ENCODE results near the gene HRG. TPM values are rescaled to one million over a fixed set of nuclear protein-coding genes. Genes with fewer than 3 reads are reported as not detected.
"Not testable (repeated sequence)": the region's sequence is repeated elsewhere in the genome, so short reads cannot be mapped to it uniquely, and the experiment has no call there.

Gene HRG
- total RNA-seq, 1 experiment from 2014 or later, result not detected

- not testable (repeated sequence) for H2AFZ ChIP-seq (ENCODE audit: low read length); H3K9ac ChIP-seq (ENCODE audit: low read length); H3K9me2 ChIP-seq (replicated peaks; ENCODE audit: insufficient read depth, low read length); H3K27me3 ChIP-seq (ENCODE audit: low read length); DNase-seq; H3K4me3 ChIP-seq (ENCODE audit: low read length); H3K79me2 ChIP-seq (ENCODE audit: low read length); H3K36me3 ChIP-seq (ENCODE audit: insufficient read depth, low read length); H3K9me3 ChIP-seq (ENCODE audit: low read length); H3K4me2 ChIP-seq (ENCODE audit: low read depth, low read length, poor library complexity, severe bottlenecking); H3K4me1 ChIP-seq (ENCODE audit: low read length); H4K20me1 ChIP-seq (ENCODE audit: insufficient read depth, low read depth, low read length); H3K27ac ChIP-seq (ENCODE audit: low read length)
Measured at GRCh38 chr3:186634207-186634606, 31.6 kb upstream of the HRG start.

DNA sequence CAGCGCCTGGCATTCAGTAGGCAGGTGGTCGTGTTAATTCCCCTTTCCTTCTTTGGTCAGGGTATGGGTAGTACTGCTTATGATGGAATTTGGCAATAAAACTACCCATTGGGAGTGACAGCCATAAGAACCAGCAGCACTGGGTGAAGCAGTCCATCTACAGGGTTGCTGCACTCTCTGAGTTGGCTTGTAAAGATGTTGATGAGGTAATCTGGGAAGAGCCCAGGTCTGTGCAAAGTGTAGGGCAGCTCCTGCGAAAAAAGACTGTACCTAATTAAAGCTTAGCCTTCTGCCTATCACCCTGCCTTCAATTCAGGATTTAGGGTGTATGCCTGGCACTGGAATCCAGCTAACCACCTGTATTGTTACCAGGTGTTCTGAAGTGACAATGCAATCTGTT lies 30.3 kb upstream of the HRG start:
- H3K9me3 ChIP-seq (ENCODE audit: low read length), result no peaks in the 10 kb centered on the region
- no peak overlapping the region for H3K4me3 ChIP-seq (ENCODE audit: low read length)
- H3K4me1 ChIP-seq (ENCODE audit: low read length), result peaks cover 2% of the 10 kb centered on the region; the same call in 1 of the 2 replicates
- no peak overlapping the region for H2AFZ ChIP-seq (ENCODE audit: low read length)
- no peaks in the 10 kb centered on the region for H3K79me2 ChIP-seq (ENCODE audit: low read length)
- H3K4me2 ChIP-seq (ENCODE audit: low read depth, low read length, poor library complexity, severe bottlenecking), result no peak overlapping the region
- no peaks in the 10 kb centered on the region for H4K20me1 ChIP-seq (ENCODE audit: insufficient read depth, low read depth, low read length)
- no peak overlapping the region for H3K9ac ChIP-seq (ENCODE audit: low read length)
- DNase-seq, result no peak
- no peaks in the 10 kb centered on the region for H3K27me3 ChIP-seq (ENCODE audit: low read length)
- no peaks in the 10 kb centered on the region for H3K9me2 ChIP-seq (replicated peaks; ENCODE audit: insufficient read depth, low read length)
- no peak overlapping the region for H3K27ac ChIP-seq (ENCODE audit: low read length)
- no peaks in the 10 kb centered on the region for H3K36me3 ChIP-seq (ENCODE audit: insufficient read depth, low read length)

GRCh38 chr3:186636536-186636935 lies 29.3 kb upstream of the HRG start:
- DNase-seq, result no peak
- Histone ChIP-seq H3K9me3 (ENCODE audit: low read length) (no peaks in the 10 kb centered on the region), H3K27me3 (ENCODE audit: low read length) (no peaks in the 10 kb centered on the region), H3K79me2 (ENCODE audit: low read length) (no peaks in the 10 kb centered on the region), H3K9ac (ENCODE audit: low read length) (no peak overlapping the region), H3K4me1 (ENCODE audit: low read length) (peaks cover 2% of the 10 kb centered on the region; the same call in 1 of the 2 replicates), H3K36me3 (ENCODE audit: insufficient read depth, low read length) (no peaks in the 10 kb centered on the region), H3K4me2 (ENCODE audit: low read depth, low read length, poor library complexity, severe bottlenecking) (no peak overlapping the region), H4K20me1 (ENCODE audit: insufficient read depth, low read depth, low read length) (no peaks in the 10 kb centered on the region), H3K9me2 (replicated peaks; ENCODE audit: insufficient read depth, low read length) (no peaks in the 10 kb centered on the region), H3K27ac (ENCODE audit: low read length) (no peak overlapping the region), H3K4me3 (ENCODE audit: low read length) (no peak overlapping the region), H2AFZ (ENCODE audit: low read length) (no peak overlapping the region)

DNA sequence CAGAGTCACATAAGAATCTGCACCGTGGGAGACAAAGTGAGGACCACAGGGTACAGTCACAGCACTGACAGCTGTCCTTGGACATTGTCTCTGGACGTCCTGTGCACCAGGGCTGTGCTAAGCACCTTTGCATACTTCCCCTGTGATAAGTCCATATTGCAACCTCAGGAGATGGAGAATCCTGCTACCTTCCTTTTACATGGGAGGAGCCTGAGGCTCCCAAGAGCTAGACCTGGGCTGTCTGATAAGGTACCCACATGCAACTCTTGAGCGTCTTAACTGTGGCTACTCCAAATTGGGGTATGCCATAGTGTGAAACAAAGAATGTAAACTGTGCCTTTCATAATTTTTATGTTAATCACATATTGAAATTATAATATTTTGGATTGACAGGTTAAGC lies 28.1 kb upstream of the HRG start:
- Histone ChIP-seq H3K4me3 (ENCODE audit: low read length) (no peak overlapping the region), H3K4me1 (ENCODE audit: low read length) (no peaks in the 10 kb centered on the region), H4K20me1 (ENCODE audit: insufficient read depth, low read depth, low read length) (no peaks in the 10 kb centered on the region), H3K27ac (ENCODE audit: low read length) (no peak overlapping the region), H3K9me3 (ENCODE audit: low read length) (no peaks in the 10 kb centered on the region), H3K79me2 (ENCODE audit: low read length) (no peaks in the 10 kb centered on the region), H2AFZ (ENCODE audit: low read length) (no peak overlapping the region), H3K4me2 (ENCODE audit: low read depth, low read length, poor library complexity, severe bottlenecking) (no peak overlapping the region), H3K9me2 (replicated peaks; ENCODE audit: insufficient read depth, low read length) (no peaks in the 10 kb centered on the region), H3K36me3 (ENCODE audit: insufficient read depth, low read length) (no peaks in the 10 kb centered on the region), H3K9ac (ENCODE audit: low read length) (no peak overlapping the region), H3K27me3 (ENCODE audit: low read length) (no peaks in the 10 kb centered on the region)
- no peak for DNase-seq

GRCh38 chr3:186638259-186638658 lies 27.6 kb upstream of the HRG start:
- Histone ChIP-seq H3K4me3 (ENCODE audit: low read length) (no peak overlapping the region), H4K20me1 (ENCODE audit: insufficient read depth, low read depth, low read length) (no peaks in the 10 kb centered on the region), H3K9ac (ENCODE audit: low read length) (no peak overlapping the region), H3K79me2 (ENCODE audit: low read length) (no peaks in the 10 kb centered on the region), H3K4me1 (ENCODE audit: low read length) (no peaks in the 10 kb centered on the region), H2AFZ (ENCODE audit: low read length) (no peak overlapping the region), H3K27ac (ENCODE audit: low read length) (no peak overlapping the region), H3K36me3 (ENCODE audit: insufficient read depth, low read length) (no peaks in the 10 kb centered on the region), H3K27me3 (ENCODE audit: low read length) (no peaks in the 10 kb centered on the region), H3K9me2 (replicated peaks; ENCODE audit: insufficient read depth, low read length) (no peaks in the 10 kb centered on the region), H3K9me3 (ENCODE audit: low read length) (no peaks in the 10 kb centered on the region), H3K4me2 (ENCODE audit: low read depth, low read length, poor library complexity, severe bottlenecking) (no peak overlapping the region)
- no peak for DNase-seq

- no peaks in the 10 kb centered on the region for H3K27me3 ChIP-seq (ENCODE audit: low read length)
- H3K4me2 ChIP-seq (ENCODE audit: low read depth, low read length, poor library complexity, severe bottlenecking), result no peak within 1 kb of the TSS
- H4K20me1 ChIP-seq (ENCODE audit: insufficient read depth, low read depth, low read length), result no peaks in the 10 kb centered on the region
- no peak within 1 kb of the TSS for H3K27ac ChIP-seq (ENCODE audit: low read length)
- no peak for DNase-seq
- no peak within 1 kb of the TSS for H3K9ac ChIP-seq (ENCODE audit: low read length)
- no peak within 1 kb of the TSS for H3K4me3 ChIP-seq (ENCODE audit: low read length)
- H2AFZ ChIP-seq (ENCODE audit: low read length), result no peak within 1 kb of the TSS
- H3K9me3 ChIP-seq (ENCODE audit: low read length), result no peaks in the 10 kb centered on the region
- no peaks in the 10 kb centered on the region for H3K36me3 ChIP-seq (ENCODE audit: insufficient read depth, low read length)
- H3K79me2 ChIP-seq (ENCODE audit: low read length), result no peaks in the 10 kb centered on the region
- H3K9me2 ChIP-seq (replicated peaks; ENCODE audit: insufficient read depth, low read length), result no peaks in the 10 kb centered on the region
- no peaks in the 10 kb centered on the region for H3K4me1 ChIP-seq (ENCODE audit: low read length)
Measured at GRCh38 chr3:186639778-186640472, 25.9 kb upstream of the HRG start, which contains the start of gene FETUB. Gene FETUB, plus strand, starts transcription at chr3:186640399. Its CDS starts 62 bp downstream, at chr3:186640461.

DNA sequence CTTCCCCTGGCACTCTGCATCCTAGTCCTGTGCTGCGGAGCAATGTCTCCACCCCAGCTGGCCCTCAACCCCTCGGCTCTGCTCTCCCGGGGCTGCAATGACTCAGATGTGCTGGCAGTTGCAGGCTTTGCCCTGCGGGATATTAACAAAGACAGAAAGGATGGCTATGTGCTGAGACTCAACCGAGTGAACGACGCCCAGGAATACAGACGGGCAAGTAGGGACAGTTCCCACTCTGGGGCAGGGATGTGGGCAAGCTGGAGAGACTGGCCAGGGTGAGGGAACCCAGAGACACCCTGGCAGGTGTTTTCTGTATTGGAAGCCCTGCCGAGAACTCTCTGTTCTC lies 25.4 kb upstream of the HRG start:
- no peaks in the 10 kb centered on the region for H4K20me1 ChIP-seq (ENCODE audit: insufficient read depth, low read depth, low read length)
- no peak for DNase-seq
- no peak overlapping the region for H3K27ac ChIP-seq (ENCODE audit: low read length)
- H3K4me3 ChIP-seq (ENCODE audit: low read length), result no peak overlapping the region
- no peaks in the 10 kb centered on the region for H3K4me1 ChIP-seq (ENCODE audit: low read length)
- H3K36me3 ChIP-seq (ENCODE audit: insufficient read depth, low read length), result no peaks in the 10 kb centered on the region
- no peak overlapping the region for H2AFZ ChIP-seq (ENCODE audit: low read length)
- no peaks in the 10 kb centered on the region for H3K27me3 ChIP-seq (ENCODE audit: low read length)
- H3K4me2 ChIP-seq (ENCODE audit: low read depth, low read length, poor library complexity, severe bottlenecking), result no peak overlapping the region
- H3K9ac ChIP-seq (ENCODE audit: low read length), result no peak overlapping the region
- no peaks in the 10 kb centered on the region for H3K9me3 ChIP-seq (ENCODE audit: low read length)
- no peaks in the 10 kb centered on the region for H3K79me2 ChIP-seq (ENCODE audit: low read length)
- no peaks in the 10 kb centered on the region for H3K9me2 ChIP-seq (replicated peaks; ENCODE audit: insufficient read depth, low read length)

- Histone ChIP-seq H4K20me1 (ENCODE audit: insufficient read depth, low read depth, low read length) (no peaks in the 10 kb centered on the region), H3K4me2 (ENCODE audit: low read depth, low read length, poor library complexity, severe bottlenecking) (no peak overlapping the region), H3K27ac (ENCODE audit: low read length) (no peak overlapping the region), H3K27me3 (ENCODE audit: low read length) (no peaks in the 10 kb centered on the region), H3K9ac (ENCODE audit: low read length) (no peak overlapping the region), H3K9me3 (ENCODE audit: low read length) (no peaks in the 10 kb centered on the region), H2AFZ (ENCODE audit: low read length) (no peak overlapping the region), H3K4me1 (ENCODE audit: low read length) (no peaks in the 10 kb centered on the region), H3K9me2 (replicated peaks; ENCODE audit: insufficient read depth, low read length) (no peaks in the 10 kb centered on the region), H3K79me2 (ENCODE audit: low read length) (no peaks in the 10 kb centered on the region), H3K4me3 (ENCODE audit: low read length) (no peak overlapping the region), H3K36me3 (ENCODE audit: insufficient read depth, low read length) (no peaks in the 10 kb centered on the region)
- no peak for DNase-seq
Measured at GRCh38 chr3:186640929-186641328, 24.9 kb upstream of the HRG start.

Data from Karpas-422 (cell line).